Activated CD8-positive, alpha-beta T cell treated with anti-CD3 and anti-CD28 coated beads for 36 hours (primary cell): ENCODE results near the gene FGF14. TPM values are rescaled to one million over a fixed set of nuclear protein-coding genes. Genes with fewer than 3 reads are reported as not detected.

Source experiments
- ATAC-seq: fragments of 200-7000 bp; cut with Tn5 transposase; one replicate; pipeline ENCODE4 v1.10.0; 2021; ENCODE audit warnings: mild to moderate bottlenecking, moderate library complexity
- CTCF ChIA-PET: fragments of 350-600 bp; sonication (Branson Sonifier 250); formaldehyde crosslinking; loops from one replicate; lab custom pipeline; 2021; ENCODE audit warnings: antibody characterized with exemption; lab: Charles Lee
- POLR2A ChIA-PET: fragments of 350-600 bp; sonication (Branson Sonifier 250); formaldehyde crosslinking; loops from one replicate; lab custom pipeline; 2021; ENCODE audit warnings: antibody characterized with exemption; lab: Charles Lee
- DNase-seq: peaks from one replicate; pipeline ENCODE4 v3.0.0-alpha.2; 2020
- H3K27ac Mint-ChIP-seq: one replicate; pipeline ENCODE4 v1.8.0; 2021; ENCODE audit warnings: mild to moderate bottlenecking, mixed read lengths
- H3K27me3 Mint-ChIP-seq: one replicate; pipeline ENCODE4 v1.8.0; 2021; ENCODE audit warnings: mixed read lengths
- H3K36me3 Mint-ChIP-seq: one replicate; pipeline ENCODE4 v1.8.0; 2021; ENCODE audit warnings: low read depth, mixed read lengths
- H3K4me1 Mint-ChIP-seq: one replicate; pipeline ENCODE4 v1.8.0; 2021; ENCODE audit warnings: low read depth, mixed read lengths
- H3K4me3 Mint-ChIP-seq: one replicate; pipeline ENCODE4 v1.8.0; 2021; ENCODE audit warnings: mild to moderate bottlenecking, moderate library complexity, mixed read lengths
- H3K9me3 Mint-ChIP-seq: one replicate; pipeline ENCODE4 v1.8.0; 2021; ENCODE audit warnings: mixed read lengths
- CTCF ChIP-seq: fragments of 200-600 bp; IDR thresholded peaks from one replicate; pipeline ENCODE4 v1.8.0; 2022; ENCODE audit warnings: antibody characterized with exemption, mild to moderate bottlenecking
- intact Hi-C: fragments of 100-400 bp; cut with micrococcal nuclease; formaldehyde crosslinking; loops from one replicate; pipeline ENCODE4 v1.10.0; 2022
- total RNA-seq, 2 experiments: library from RNA; stranded (reverse); gene quantifications; one replicate each; pipeline ENCODE4 v1.2.3, GENCODE V29; 2021

FGF14 gene
- total RNA-seq, 2 experiments from 2014 or later: not detected

- POLR2A ChIA-PET: no interaction called here
Observed at GRCh38 chr13:102049853-102050252, 352.0 kb downstream of the FGF14 start.

GRCh38 chr13:102045731-102046130, 356.1 kb downstream of the FGF14 start:
- intact Hi-C loops: no loop called here
- Mint-ChIP-seq H3K4me3 (no peak overlapping the region), H3K9me3 (peaks cover 4% of the 10 kb centered on the region), H3K27ac (no peak overlapping the region), H3K36me3 (no peaks in the 10 kb centered on the region), H3K27me3 (no peaks in the 10 kb centered on the region), H3K4me1 (no peaks in the 10 kb centered on the region)
- no peak for ATAC-seq
- ChIA-PET POLR2A (no interaction called here), CTCF (no interaction called here)
- DNase-seq: no peak
- TF ChIP-seq CTCF: no peak

More at GRCh38 chr13:102049853-102050252, 352.0 kb downstream of the FGF14 start:
- H3K36me3 Mint-ChIP-seq: no peaks in the 10 kb centered on the region
- no peak for DNase-seq
- no peak overlapping the region for H3K27ac Mint-ChIP-seq
- no peak for ATAC-seq
- no peak for TF ChIP-seq CTCF
- intact Hi-C loops: no loop called here
- no peaks in the 10 kb centered on the region for H3K4me1 Mint-ChIP-seq
- no peaks in the 10 kb centered on the region for H3K27me3 Mint-ChIP-seq
- H3K4me3 Mint-ChIP-seq: no peak overlapping the region
- peaks cover 22% of the 10 kb centered on the region for H3K9me3 Mint-ChIP-seq
- CTCF ChIA-PET: no interaction called here

- ChIA-PET POLR2A (no interaction called here), CTCF (no interaction called here)
- Mint-ChIP-seq H3K4me3 (no peak overlapping the region), H3K36me3 (no peaks in the 10 kb centered on the region), H3K27ac (no peak overlapping the region), H3K4me1 (no peaks in the 10 kb centered on the region), H3K9me3 (no peaks in the 10 kb centered on the region), H3K27me3 (no peaks in the 10 kb centered on the region)
- intact Hi-C loops: no loop called here
- ATAC-seq (no peak), DNase-seq (no peak)
- no peak for TF ChIP-seq CTCF
Observed at GRCh38 chr13:102042746-102043145, 359.1 kb downstream of the FGF14 start.

GRCh38 chr13:102041544-102041943, 360.3 kb downstream of the FGF14 start:
- Mint-ChIP-seq H3K36me3 (no peaks in the 10 kb centered on the region), H3K4me3 (no peak overlapping the region), H3K27me3 (no peaks in the 10 kb centered on the region), H3K4me1 (no peaks in the 10 kb centered on the region), H3K9me3 (no peaks in the 10 kb centered on the region), H3K27ac (no peak overlapping the region)
- POLR2A ChIA-PET: no interaction called here
- CTCF ChIA-PET: no interaction called here
- intact Hi-C loops: no loop called here
- no peak for DNase-seq
- no peak for TF ChIP-seq CTCF
- no peak for ATAC-seq

GRCh38 chr13:102040812-102041211, 361.0 kb downstream of the FGF14 start:
- DNase-seq (no peak), ATAC-seq (no peak)
- Mint-ChIP-seq H3K36me3 (no peaks in the 10 kb centered on the region), H3K27ac (no peak overlapping the region), H3K9me3 (no peaks in the 10 kb centered on the region), H3K4me3 (no peak overlapping the region), H3K27me3 (no peaks in the 10 kb centered on the region), H3K4me1 (no peaks in the 10 kb centered on the region)
- ChIA-PET POLR2A (no interaction called here), CTCF (no interaction called here)
- no peak for TF ChIP-seq CTCF
- intact Hi-C loops: no loop called here
